ENCODE data around the gene CCDC88C.
"Not testable (repeated sequence)": the region's sequence is repeated elsewhere in the genome, so short reads cannot be mapped to it uniquely, and the experiment has no call there.

The CCDC88C gene

GRCh38 chr14:91242635-91243034, 175.0 kb downstream of the CCDC88C start:
- no peak for DNase-seq

GRCh38 chr14:91241863-91242262, 175.8 kb downstream of the CCDC88C start:
- DNase-seq: peak; percentile 58 to 61 (median 59)

GRCh38 chr14:91238661-91239060, 179.0 kb downstream of the CCDC88C start:
- peak; percentile 47 to 62 (median 54) for DNase-seq

GRCh38 chr14:91238085-91238484, 179.5 kb downstream of the CCDC88C start:
- peak; percentile 18 to 56 (median 48) for DNase-seq

- peak in 2 of 3 donors; percentile 22 to 47 for DNase-seq
These were observed 180.4 kb downstream of the CCDC88C start for GRCh38 chr14:91237219-91237618.

GRCh38 chr14:91235841-91236240, 181.8 kb downstream of the CCDC88C start:
- DNase-seq: no peak

- DNase-seq: no peak
These were observed 182.9 kb downstream of the CCDC88C start for GRCh38 chr14:91234791-91235114.

- no peak for DNase-seq
These were observed 183.5 kb downstream of the CCDC88C start for GRCh38 chr14:91233936-91234790.

GRCh38 chr14:91232603-91233002, 185.0 kb downstream of the CCDC88C start:
- peak; percentile 58 to 63 (median 62) for DNase-seq

- no peak for DNase-seq
These were observed 185.6 kb downstream of the CCDC88C start for GRCh38 chr14:91232052-91232451.

GRCh38 chr14:91231446-91231845, 186.2 kb downstream of the CCDC88C start:
- DNase-seq: peak; percentile 63 to 78 (median 75)

- DNase-seq: peak in 2 of 3 donors; percentile 33 to 43
These were observed 187.1 kb downstream of the CCDC88C start for GRCh38 chr14:91230397-91231035.

- peak in 1 of 3 donors; percentile 20 for DNase-seq
These were observed 187.8 kb downstream of the CCDC88C start for GRCh38 chr14:91229743-91230200.

GRCh38 chr14:91229005-91229382, 188.6 kb downstream of the CCDC88C start:
- DNase-seq: no peak

GRCh38 chr14:91228112-91229004, 189.3 kb downstream of the CCDC88C start:
- DNase-seq: peak; percentile 75 to 80 (median 77)

- no peak for DNase-seq
These were observed 190.4 kb downstream of the CCDC88C start for GRCh38 chr14:91227183-91227628.

GRCh38 chr14:91226360-91226759, 191.3 kb downstream of the CCDC88C start:
- DNase-seq: not testable (repeated sequence)

GRCh38 chr14:91225025-91225424, 192.6 kb downstream of the CCDC88C start:
- no peak for DNase-seq

GRCh38 chr14:91223028-91223783, 194.4 kb downstream of the CCDC88C start:
- no peak for DNase-seq

All from suppressor macrophage treated with lipopolysaccharide for 1 hour (primary cell).